Measurements from ENCODE around the gene LRRN3.

The LRRN3 gene

GRCh38 chr7:111172564-111173257 lies 81.8 kb downstream of the LRRN3 start:
- DNase-seq (ENCODE audit: low read depth) = no peak

- no peak for DNase-seq (ENCODE audit: low read depth)
These were observed 82.6 kb downstream of the LRRN3 start for GRCh38 chr7:111173528-111173927.

- no peak for DNase-seq (ENCODE audit: low read depth)
These were observed 83.1 kb downstream of the LRRN3 start for GRCh38 chr7:111173990-111174389.

DNA sequence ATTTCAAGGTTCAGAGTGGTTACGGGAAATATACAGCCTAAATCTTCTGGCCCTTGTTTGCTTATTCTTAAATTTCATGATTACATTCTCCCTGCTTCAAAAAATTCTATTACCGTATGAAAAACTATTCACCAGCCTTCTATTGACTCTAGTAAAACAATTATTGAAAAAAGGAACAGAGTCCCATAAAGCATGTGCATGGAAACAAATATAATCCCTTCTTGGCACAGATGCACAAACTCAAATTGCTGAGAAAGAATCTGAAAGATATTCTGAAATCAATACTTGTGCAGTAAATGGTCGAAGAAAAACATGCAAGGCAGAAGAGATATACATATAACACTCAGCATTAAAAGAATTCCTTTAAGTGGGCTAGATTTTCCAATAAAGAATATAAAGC lies 83.6 kb downstream of the LRRN3 start:
- no peak for DNase-seq (ENCODE audit: low read depth)
